HEK293 (cell line): Measurements from ENCODE around the gene BCL2L1.

Source experiments
- IKZF3 ChIP-seq: fragments of 450-650 bp; IDR thresholded peaks from 2 replicates; pipeline ENCODE4 v1.5.0; 2018; ENCODE audit warnings: missing biosample characterization, mild to moderate bottlenecking, missing genetic modification characterization, moderate library complexity
- MZF1 ChIP-seq: fragments of 450-650 bp; formaldehyde crosslinking; IDR thresholded peaks from 2 replicates; pipeline ENCODE4 v1.5.1; 2017; ENCODE audit warnings: missing biosample characterization, missing genetic modification characterization, borderline replicate concordance
- ZEB2 ChIP-seq: fragments of 450-650 bp; formaldehyde crosslinking; IDR thresholded peaks from 2 replicates; pipeline ENCODE4 v1.5.1; 2016; ENCODE audit warnings: missing biosample characterization, missing genetic modification characterization
- ZFP37 ChIP-seq: fragments of 450-650 bp; formaldehyde crosslinking; IDR thresholded peaks from 2 replicates; pipeline ENCODE4 v1.5.1; 2016; ENCODE audit warnings: missing biosample characterization, missing genetic modification characterization
- ZNF184 ChIP-seq: fragments of 450-650 bp; IDR thresholded peaks from 2 replicates; pipeline ENCODE4 v1.5.1; 2018; ENCODE audit warnings: missing biosample characterization, mild to moderate bottlenecking, missing genetic modification characterization
- ZNF23 ChIP-seq: fragments of 450-650 bp; formaldehyde crosslinking; IDR thresholded peaks from 2 replicates; pipeline ENCODE4 v1.5.1; 2016; ENCODE audit warnings: missing biosample characterization, missing genetic modification characterization, borderline replicate concordance
- ZNF561 ChIP-seq: fragments of 450-650 bp; IDR thresholded peaks from 2 replicates; pipeline ENCODE4 v1.5.1; 2018; ENCODE audit warnings: missing biosample characterization, missing genetic modification characterization, borderline replicate concordance
- ZNF623 ChIP-seq: fragments of 450-650 bp; formaldehyde crosslinking; IDR thresholded peaks from 2 replicates; pipeline ENCODE4 v1.5.1; 2016; ENCODE audit warnings: missing biosample characterization, missing genetic modification characterization
- ZNF768 ChIP-seq: fragments of 450-650 bp; formaldehyde crosslinking; IDR thresholded peaks from 2 replicates; pipeline ENCODE4 v1.5.1; 2018; ENCODE audit warnings: missing biosample characterization, mild to moderate bottlenecking, missing genetic modification characterization
- TF ChIP-seq, protein P1 (sequence below): fragments of 450-650 bp; formaldehyde crosslinking; IDR thresholded peaks from 2 replicates; pipeline ENCODE4 v1.5.1; 2016; ENCODE audit warnings: missing biosample characterization, missing genetic modification characterization
- TF ChIP-seq, protein P2 (sequence below): fragments of 450-650 bp; formaldehyde crosslinking; IDR thresholded peaks from 2 replicates; pipeline ENCODE4 v1.5.1; 2017; ENCODE audit warnings: missing biosample characterization, missing genetic modification characterization
- TF ChIP-seq, protein P3 (sequence below): fragments of 450-650 bp; formaldehyde crosslinking; IDR thresholded peaks from 2 replicates; pipeline ENCODE4 v1.5.1; 2016; ENCODE audit warnings: missing biosample characterization, missing genetic modification characterization

DNA sequence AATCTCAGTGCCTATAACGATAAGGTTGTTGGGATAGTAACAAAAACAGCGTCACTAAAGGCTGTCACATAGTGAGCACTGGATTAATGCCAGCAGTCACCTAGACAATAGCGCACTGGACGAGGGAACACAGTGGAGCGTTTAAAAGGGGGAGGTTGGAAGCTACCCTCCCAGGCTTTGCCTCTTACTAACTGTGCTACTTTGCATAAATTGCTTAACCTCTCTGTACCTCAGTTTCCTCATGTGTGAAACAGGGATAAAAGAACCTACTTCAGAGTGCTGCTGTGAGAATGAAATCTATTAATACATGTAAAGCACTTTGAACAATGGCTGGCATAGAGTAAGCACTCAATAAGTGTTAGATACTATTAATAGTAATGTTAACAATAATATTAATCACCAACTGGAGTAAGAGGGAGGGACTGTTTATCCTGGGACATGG lies 10.5 kb downstream of the BCL2L1 start:
- TF ChIP-seq IKZF3 = no peak
- TF ChIP-seq, protein P1, sequence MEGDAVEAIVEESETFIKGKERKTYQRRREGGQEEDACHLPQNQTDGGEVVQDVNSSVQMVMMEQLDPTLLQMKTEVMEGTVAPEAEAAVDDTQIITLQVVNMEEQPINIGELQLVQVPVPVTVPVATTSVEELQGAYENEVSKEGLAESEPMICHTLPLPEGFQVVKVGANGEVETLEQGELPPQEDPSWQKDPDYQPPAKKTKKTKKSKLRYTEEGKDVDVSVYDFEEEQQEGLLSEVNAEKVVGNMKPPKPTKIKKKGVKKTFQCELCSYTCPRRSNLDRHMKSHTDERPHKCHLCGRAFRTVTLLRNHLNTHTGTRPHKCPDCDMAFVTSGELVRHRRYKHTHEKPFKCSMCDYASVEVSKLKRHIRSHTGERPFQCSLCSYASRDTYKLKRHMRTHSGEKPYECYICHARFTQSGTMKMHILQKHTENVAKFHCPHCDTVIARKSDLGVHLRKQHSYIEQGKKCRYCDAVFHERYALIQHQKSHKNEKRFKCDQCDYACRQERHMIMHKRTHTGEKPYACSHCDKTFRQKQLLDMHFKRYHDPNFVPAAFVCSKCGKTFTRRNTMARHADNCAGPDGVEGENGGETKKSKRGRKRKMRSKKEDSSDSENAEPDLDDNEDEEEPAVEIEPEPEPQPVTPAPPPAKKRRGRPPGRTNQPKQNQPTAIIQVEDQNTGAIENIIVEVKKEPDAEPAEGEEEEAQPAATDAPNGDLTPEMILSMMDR (tag by site-specific recombination) = no peak
- TF ChIP-seq ZNF184 (tag by site-specific recombination) = no peak
- no peak for TF ChIP-seq ZNF768
- TF ChIP-seq ZNF561 (tag by site-specific recombination) = no peak
- TF ChIP-seq MZF1 = no peak
- TF ChIP-seq ZNF23 = no peak
- TF ChIP-seq, protein P2, sequence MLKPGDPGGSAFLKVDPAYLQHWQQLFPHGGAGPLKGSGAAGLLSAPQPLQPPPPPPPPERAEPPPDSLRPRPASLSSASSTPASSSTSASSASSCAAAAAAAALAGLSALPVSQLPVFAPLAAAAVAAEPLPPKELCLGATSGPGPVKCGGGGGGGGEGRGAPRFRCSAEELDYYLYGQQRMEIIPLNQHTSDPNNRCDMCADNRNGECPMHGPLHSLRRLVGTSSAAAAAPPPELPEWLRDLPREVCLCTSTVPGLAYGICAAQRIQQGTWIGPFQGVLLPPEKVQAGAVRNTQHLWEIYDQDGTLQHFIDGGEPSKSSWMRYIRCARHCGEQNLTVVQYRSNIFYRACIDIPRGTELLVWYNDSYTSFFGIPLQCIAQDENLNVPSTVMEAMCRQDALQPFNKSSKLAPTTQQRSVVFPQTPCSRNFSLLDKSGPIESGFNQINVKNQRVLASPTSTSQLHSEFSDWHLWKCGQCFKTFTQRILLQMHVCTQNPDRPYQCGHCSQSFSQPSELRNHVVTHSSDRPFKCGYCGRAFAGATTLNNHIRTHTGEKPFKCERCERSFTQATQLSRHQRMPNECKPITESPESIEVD (tag by site-specific recombination) = no peak
- no peak for TF ChIP-seq ZEB2 (tag by site-specific recombination)
- TF ChIP-seq, protein P3, sequence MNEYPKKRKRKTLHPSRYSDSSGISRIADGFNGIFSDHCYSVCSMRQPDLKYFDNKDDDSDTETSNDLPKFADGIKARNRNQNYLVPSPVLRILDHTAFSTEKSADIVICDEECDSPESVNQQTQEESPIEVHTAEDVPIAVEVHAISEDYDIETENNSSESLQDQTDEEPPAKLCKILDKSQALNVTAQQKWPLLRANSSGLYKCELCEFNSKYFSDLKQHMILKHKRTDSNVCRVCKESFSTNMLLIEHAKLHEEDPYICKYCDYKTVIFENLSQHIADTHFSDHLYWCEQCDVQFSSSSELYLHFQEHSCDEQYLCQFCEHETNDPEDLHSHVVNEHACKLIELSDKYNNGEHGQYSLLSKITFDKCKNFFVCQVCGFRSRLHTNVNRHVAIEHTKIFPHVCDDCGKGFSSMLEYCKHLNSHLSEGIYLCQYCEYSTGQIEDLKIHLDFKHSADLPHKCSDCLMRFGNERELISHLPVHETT (tag by site-specific recombination) = no peak
- TF ChIP-seq ZNF623 (tag by site-specific recombination) = no peak
- TF ChIP-seq ZFP37 (tag by site-specific recombination) = no peak
